ENCODE results near the gene RSPO4.

Gene RSPO4

GRCh38 chr20:926670-927069 lies 75.4 kb downstream of the RSPO4 start:
- DNase-seq (ENCODE audit: extremely low spot score): no peak
- no peak for TF ChIP-seq CTCF (IDR thresholded peaks at IDR 0.05; ENCODE audit: control extremely low read depth, extremely low read depth, low read depth, missing control alignments)
- ChIA-PET POLR2A (no interaction called here), CTCF (no interaction called here)

- no peak for TF ChIP-seq CTCF (IDR thresholded peaks at IDR 0.05; ENCODE audit: control extremely low read depth, extremely low read depth, low read depth, missing control alignments)
- no peak for DNase-seq (ENCODE audit: extremely low spot score)
- POLR2A ChIA-PET: interaction anchor here (0.7 kb wide), 1 partner anchor 196 kb away, joined by 3 read pairs; no protein-coding TSS in a partner anchor
- CTCF ChIA-PET: no interaction called here
Measured at GRCh38 chr20:925516-925915, 76.6 kb downstream of the RSPO4 start.

- CTCF ChIA-PET: no interaction called here
- DNase-seq (ENCODE audit: extremely low spot score): no peak
- no peak for TF ChIP-seq CTCF (IDR thresholded peaks at IDR 0.05; ENCODE audit: control extremely low read depth, extremely low read depth, low read depth, missing control alignments)
- POLR2A ChIA-PET: no interaction called here
Measured at GRCh38 chr20:924639-925038, 77.5 kb downstream of the RSPO4 start.

GRCh38 chr20:922781-923180 lies 79.3 kb downstream of the RSPO4 start:
- no peak for TF ChIP-seq CTCF (IDR thresholded peaks at IDR 0.05; ENCODE audit: control extremely low read depth, extremely low read depth, low read depth, missing control alignments)
- ChIA-PET CTCF (interaction anchor here (1.8 kb wide), 1 partner anchor 10 kb away, joined by 4 read pairs; no protein-coding TSS in a partner anchor), POLR2A (no interaction called here)
- DNase-seq (ENCODE audit: extremely low spot score): no peak

GRCh38 chr20:921068-921467 lies 81.0 kb downstream of the RSPO4 start:
- POLR2A ChIA-PET: no interaction called here
- CTCF ChIA-PET: no interaction called here
- TF ChIP-seq CTCF (IDR thresholded peaks at IDR 0.05; ENCODE audit: control extremely low read depth, extremely low read depth, low read depth, missing control alignments): no peak
- no peak for DNase-seq (ENCODE audit: extremely low spot score)

GRCh38 chr20:920311-920710 lies 81.8 kb downstream of the RSPO4 start:
- DNase-seq (ENCODE audit: extremely low spot score): no peak
- ChIA-PET CTCF (no interaction called here), POLR2A (no interaction called here)
- TF ChIP-seq CTCF (IDR thresholded peaks at IDR 0.05; ENCODE audit: control extremely low read depth, extremely low read depth, low read depth, missing control alignments): no peak

GRCh38 chr20:919491-919916 lies 82.6 kb downstream of the RSPO4 start:
- DNase-seq (ENCODE audit: extremely low spot score): no peak
- ChIA-PET CTCF (no interaction called here), POLR2A (no interaction called here)

More at GRCh38 chr20:919491-919916, 82.6 kb downstream of the RSPO4 start:
- no peak for TF ChIP-seq CTCF (IDR thresholded peaks at IDR 0.05; ENCODE audit: control extremely low read depth, extremely low read depth, low read depth, missing control alignments)
